Loucy (cell line): Measurements from ENCODE around the gene CACNA1B.

Experiments
- CTCF ChIP-seq: fragments of 200-600 bp; sonication (generic); conservative IDR thresholded peaks from 2 replicates; pipeline ENCODE4 v1.5.1; 2014; ENCODE audit warnings: mild to moderate bottlenecking, antibody characterized with exemption, low read length
- EZH2phosphoT487 ChIP-seq: fragments of 200-600 bp; IDR thresholded peaks from 2 replicates; pipeline ENCODE4 v1.6.1; 2018; ENCODE audit warnings: antibody characterized with exemption, mild to moderate bottlenecking, moderate library complexity, borderline replicate concordance

GRCh38 chr9:137875846-137876245 lies 1.7 kb upstream of the CACNA1B start:
- TF ChIP-seq CTCF (no peak), EZH2phosphoT487 (no peak)
